CD4-positive, alpha-beta T cell treated with Interleukin-21 for 1 hour (primary cell): ENCODE measurements around the gene NDST1.

Experiments
- DNase-seq: peaks from one replicate; pipeline ENCODE4 v3.0.0-alpha.2; 2020

Gene NDST1

DNA sequence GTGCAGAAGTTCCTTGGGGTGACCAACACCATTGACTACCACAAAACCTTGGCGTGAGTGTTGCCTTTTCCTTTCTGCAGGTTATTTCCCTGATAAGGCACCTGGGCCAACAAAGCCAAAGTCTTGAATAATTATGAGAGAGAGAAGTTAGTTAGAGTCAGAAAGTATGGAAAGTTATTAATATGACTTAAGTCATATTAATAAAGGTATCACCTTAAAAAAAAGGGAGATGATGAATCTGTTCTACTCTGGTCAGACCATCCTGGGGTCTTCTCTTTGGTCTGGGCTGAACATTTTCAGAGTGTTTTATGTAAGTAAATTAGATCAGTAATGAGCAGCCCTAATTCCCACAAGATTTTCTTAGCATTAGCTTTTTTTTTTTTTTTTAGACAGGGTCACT is 41.8 kb downstream of the NDST1 start:
- no peak for DNase-seq

DNA sequence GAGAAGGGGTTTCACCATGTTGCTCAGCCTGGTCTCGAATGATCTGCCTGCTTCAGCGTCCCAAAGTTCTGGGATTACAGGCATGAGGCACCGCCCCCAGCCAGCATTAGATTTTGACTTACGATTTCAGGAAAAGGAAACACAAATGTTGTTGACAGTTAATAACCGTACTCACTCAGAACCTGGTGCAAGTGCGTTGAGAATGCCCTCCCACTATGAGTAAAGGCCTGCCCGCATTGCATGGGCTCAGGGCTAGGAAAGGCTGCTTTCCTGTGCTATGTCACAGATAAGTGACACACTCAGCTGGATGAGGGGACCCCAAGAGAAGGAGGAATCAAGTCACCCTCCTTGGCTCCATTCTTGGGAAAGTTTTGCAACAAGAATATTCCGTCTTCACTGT is 42.4 kb downstream of the NDST1 start:
- DNase-seq: no peak

DNA sequence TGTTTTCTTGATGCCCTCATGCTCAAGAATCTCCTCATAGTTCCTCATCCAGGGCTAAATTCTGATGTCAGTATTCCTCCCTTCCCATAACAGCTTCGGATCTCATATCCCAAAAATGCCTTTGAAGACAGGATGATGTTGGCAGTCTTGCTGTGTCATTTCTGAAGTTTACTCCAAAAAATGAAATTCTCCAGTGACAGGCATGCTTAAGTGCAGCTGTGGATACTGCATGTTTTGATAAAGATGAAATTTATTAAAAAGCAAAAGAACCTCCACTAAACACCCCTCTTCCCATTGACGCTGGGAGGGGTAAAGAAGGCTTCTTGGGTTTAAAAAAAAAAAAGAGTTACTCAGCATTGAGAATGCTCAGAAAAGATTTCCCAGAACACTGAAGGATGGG is 43.1 kb downstream of the NDST1 start:
- DNase-seq: no peak

DNA sequence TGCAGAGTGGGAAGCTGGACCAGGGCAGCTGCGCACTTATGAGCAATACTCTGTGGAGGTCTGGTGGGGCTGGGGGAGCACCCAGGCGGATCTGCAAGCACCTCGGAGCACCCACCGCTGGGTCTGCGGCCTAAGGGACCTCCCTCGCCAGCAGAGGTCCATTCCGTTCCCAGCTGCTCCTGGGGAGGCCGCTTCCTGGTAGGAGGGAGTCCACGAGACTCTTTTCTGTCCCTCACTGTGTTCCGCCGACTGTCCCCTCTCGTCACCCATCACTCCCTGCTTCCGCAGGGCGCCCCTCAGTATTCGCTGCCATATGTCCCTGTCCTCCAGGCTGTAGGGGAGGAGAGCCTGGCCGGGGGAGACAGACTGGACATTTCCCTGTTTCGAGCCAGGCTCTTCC is 45.5 kb downstream of the NDST1 start:
- DNase-seq: no peak

DNA sequence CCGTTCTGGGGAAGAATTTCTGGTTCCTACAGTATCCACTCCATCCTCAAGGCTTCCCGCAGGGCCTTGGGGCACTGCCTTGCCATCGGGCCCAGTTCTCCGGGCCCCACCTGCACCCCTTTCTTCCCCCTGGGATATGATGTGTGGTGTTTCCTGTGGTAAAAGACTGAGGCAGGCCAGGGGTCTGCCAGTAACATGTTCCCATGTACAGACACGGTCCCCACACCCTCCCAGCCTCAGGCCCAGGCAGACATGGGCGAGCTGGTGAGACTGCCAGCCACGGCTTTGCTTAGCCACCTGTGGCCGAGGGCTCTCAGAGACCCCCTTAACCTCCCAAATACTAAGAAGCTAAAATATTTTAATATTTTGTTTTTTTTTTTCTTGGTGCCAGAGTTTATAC is 46.0 kb downstream of the NDST1 start:
- DNase-seq: no peak

DNA sequence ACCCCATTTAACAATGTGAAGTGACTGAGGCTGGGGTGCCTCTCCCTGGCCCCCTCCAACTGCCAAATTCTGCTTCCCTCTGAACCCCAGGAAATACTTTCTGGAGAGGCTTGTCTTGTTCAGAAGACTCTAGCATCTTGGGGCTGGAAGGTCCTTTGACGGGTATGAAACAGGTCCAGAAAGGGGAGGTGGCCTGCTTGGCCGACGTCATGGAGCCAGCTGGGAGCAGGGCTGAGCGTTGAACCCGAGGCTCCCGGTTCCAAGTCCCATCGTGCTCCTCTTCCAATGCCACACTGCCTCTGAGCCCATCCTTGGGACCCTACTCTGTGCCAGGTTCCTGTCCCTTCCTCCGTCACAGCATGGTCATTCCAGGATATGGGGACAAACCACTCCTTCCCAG is 46.9 kb downstream of the NDST1 start:
- no peak for DNase-seq

DNA sequence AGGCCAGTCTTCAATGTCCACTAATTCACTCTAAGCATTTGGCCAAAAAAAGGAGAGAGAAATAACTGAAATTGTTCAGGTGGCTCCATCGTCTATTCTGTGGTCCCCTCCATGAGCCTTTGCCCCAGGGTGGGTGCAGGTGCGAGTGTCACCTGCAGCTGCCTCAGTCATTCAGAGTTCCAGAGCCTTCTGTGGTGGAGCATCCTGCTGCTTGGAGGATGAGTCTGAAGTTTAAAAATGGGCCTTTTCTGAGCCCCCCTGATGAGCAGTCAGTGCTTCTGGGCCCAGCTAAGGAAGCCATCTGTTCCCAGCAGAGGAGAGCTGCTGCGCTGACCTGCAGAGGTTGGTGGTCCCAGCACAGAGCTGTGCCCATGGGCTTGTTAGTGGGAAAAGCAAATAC is 48.2 kb downstream of the NDST1 start:
- no peak for DNase-seq

DNA sequence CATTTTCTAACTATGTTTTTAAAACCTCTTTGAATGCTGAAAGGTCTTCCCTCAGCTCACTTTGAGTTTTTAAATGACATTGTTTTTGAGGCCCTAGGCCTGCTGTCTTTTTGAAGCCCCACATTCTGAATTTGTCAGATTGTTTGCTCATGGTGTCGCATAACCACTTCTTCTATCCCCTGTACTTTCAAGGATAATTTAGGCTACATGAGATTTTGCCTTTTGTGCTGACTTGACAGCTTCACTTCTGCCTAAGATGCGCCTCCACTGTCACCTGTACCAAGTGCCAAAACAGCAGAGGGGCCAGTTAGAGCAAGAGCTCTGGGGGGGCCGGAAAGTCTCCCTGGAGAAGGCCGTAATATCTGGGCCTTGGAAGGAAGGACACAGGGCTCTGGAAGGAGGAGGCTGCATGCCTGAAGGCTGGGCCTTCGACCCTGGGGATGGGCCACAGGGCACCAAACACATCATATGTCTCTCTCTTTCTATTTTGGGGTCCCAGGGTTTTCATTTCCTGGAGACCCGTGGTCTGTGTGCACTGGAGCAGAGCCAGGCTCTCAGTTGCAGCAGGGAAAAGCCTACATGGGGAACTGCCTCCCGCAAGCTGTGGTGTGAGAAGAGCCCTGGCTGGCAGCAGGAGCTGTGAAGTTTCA is 49.1 kb downstream of the NDST1 start:
- no peak for DNase-seq

DNA sequence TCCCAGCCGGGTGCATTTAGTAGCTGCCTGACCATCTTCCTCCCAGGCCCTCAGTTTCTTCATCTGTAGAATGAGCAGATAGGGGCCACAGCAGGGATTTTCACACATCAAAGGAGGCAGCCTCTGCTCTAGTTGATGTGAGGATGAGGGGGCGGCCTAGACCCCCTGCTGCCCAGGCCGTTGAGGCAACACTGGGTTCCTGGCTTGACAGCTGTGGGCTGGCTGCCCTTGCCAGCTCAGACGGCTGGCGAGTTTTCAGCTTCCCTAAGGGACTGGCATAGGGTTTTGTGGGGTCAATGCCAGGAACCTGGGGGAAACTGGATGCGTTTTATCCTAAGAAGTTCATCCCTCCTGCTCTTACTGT is 49.6 kb downstream of the NDST1 start:
- DNase-seq: no peak

DNA sequence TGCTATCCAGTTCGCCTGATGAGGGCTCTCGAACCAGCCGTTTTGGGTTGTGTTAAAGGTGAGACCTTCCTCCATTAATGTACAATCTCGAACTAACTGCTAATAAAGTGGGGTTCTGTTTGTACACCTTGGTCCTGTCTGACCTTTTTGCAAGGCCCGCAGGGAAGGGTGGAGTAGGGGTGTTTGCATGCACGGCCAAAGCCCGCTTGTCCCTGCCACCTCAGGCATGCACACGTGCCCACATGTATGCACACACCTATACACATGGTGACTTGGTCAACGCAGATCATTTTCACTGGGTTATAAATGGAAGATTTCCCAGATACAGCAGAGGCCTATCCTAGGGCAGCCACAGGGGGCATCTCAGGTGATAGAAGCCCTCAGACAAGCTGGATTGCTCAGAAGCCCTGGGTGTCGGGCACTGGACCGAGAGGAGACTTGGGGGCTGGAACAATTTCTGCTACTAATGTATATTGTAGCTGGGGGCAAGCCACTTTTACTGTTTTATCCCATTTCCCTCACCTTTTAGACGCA is 50.2 kb downstream of the NDST1 start:
- DNase-seq: no peak

DNA sequence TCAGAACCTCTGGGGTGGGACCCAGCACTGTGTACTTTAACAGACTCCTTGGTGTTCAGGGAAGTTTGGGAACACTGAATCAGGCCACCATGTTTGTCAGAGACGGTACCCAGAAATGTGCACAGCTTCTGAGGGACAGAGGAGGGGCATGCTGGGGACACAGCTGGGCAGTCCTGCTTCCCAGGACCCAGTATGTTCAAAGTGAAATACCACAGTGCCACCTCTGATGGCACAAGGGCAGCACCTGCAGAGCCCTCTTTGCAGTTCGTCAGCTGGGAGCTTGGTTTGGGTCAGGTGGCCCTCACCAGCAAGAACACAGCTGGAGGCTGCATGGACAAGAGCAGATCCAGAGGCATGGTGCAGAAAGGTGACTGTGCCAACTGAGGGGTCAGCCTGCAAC is 51.2 kb downstream of the NDST1 start:
- no peak for DNase-seq

DNA sequence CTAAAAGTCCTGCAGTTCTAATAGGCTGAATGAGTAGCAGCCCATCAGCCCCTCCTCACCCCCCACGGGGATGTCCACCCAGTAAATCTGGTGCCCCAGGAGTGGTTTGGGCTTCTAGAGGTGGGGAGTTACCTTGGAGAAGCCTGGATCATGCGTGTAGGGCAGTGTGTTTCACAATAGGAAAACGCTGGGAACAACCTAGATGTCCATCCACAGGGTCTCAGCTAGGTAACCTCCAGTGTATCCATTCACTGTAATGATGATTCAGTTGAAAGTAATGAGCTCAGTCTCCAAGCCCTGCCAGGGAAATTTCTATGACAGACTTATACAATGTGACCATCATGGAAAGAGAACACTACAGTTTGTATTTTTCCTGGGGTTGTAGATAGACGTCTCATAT is 51.8 kb downstream of the NDST1 start:
- DNase-seq: no peak

DNA sequence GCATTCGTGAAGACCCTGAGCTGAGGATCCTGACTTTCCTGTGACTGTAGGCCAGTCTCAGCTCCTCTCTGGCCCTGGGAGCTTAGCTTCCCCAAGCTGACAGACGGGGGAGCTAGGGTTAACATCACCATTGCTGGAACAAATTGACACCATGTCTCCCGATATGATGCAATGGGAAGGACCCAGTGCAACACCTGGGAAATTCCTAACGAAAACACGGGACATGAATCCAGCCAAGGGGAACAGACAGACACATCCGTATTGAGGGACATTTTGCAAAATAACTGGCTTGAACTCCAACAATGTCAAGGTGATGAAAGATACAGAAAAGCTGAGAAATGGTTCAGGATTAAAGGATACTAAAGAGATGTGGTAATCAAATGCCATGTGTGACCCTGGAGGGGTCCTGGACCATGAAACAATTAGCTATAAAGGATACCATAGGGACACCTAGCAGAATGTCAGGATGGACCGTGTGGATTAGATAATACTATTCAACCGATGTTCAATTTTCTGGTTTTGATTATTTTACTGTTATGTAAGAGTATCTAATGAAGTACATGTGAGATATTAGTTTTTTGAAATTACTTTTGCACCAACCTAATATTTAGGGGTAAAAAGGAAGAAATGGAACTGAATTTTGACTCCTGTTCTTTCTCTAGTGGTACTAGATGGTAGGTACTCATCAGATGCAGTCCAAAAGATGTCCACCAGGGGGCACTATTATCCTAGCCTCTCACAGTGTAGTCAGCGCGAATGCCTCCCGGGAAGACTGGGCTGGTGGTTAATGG is 52.7 kb downstream of the NDST1 start:
- peak; percentile 84 for DNase-seq

DNA sequence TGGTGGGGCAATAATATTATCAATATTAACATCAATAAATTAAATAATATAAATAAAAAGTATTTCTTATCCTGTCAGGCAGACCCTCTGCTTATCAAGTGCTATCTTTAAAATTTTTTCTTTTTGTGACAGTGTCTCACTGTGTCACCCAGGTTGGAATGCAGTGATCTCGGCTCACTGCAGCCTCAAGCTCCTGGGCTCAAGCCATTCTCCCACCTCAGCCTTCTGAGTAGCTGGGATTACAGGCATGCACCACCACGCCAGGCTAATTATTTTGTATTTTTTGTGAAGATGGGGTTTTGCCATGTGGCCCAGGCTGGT is 53.2 kb downstream of the NDST1 start:
- DNase-seq: no peak

DNA sequence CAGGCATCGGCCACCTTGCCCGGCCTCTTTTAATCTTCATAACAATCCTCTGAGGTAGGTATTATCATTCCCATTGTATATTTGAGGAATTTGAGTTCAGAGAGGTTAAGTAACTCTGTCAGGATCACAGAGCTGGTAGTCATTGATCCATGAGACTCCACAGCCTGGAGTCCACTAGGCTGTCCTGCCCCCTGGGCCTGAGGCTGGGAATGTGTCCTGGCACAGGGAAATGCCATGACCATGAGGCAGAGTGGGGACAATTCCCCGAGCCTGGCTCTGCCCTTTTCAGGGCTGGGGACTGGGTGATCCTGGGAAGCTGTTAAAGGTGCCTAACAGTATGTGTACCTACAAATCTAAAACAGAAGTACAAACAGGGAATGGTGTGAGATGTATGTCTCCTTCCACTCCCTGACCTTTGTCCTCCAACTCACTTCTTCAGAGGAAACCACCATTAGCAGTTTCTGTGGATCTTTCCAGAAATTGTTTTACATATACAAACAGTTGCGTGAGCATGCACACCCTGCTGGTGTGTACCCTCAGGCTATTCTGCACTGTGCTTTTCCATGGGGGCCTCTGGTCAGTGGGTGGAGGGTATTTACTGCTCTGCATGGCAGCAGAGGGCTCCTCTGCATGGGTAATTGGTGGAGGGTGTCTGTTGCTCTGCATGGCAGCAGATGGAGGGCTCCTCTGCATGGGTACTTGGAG is 53.8 kb downstream of the NDST1 start:
- DNase-seq: no peak

DNA sequence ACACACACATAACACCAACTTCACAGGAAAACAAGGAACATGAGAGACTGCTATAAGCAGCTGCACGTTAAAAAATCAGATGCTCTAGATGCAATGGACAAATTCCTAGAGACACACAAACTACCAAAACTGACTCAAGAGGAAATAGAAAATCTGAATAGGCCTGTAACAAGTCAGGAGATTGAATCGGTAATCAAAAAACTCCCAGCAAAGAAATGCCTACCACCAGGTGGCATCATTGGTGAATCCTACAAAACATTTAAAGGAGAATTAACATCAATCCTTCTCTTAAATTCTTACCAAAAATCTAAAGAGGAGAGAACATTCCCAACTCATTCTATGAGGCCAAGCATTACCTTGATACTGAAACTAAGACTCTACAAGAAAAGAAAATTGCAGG is 54.9 kb downstream of the NDST1 start:
- DNase-seq: peak; percentile 32

DNA sequence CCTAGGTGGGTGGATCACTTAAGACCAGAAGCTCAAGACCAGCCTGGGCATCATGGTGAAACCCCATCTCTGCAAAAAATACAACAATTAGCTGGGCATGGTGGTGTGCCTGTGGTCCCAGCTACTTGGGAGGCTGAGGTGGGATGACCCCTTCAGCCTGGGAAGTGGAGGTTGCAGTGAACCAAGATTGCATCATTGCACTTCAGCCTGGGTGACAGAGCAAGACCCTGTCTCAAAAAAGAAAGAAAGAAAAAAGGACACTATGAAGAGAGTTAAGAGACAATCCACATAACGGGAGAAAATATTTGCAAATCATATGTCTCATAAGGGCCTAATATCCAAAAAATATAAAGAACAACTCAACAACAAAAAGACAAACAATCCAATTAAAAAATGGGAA is 57.9 kb downstream of the NDST1 start:
- no peak for DNase-seq

DNA sequence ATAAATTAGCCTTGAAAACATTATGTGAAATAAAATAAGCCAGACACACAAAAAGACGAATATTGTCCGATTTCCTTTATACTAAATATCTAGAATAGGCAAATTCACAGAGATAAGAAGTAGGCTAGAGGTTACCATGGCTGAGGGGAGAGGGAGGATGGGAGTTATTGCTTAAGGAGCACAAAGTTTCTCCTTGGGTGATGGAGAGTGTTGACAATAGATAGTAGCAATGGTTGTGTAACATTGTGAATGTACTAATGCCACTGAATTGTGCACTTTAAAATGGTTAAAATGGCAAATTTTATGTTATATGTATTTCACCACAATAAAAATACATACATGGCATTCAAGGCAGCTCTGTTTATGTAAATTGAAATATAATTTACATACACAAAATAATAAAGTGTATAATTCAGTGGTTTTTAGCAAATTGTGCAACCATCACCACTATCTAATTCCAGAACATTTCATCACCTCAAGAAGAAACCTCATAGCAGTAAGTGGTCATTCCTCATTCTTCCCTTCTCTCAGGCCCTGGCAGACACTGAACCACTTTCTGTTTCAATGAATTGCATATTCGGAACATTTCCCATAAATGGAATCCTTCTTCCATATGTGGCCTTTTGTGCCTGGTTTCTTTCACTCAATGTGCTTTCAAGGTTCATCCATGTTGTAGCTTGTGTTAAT is 59.2 kb downstream of the NDST1 start:
- no peak for DNase-seq

DNA sequence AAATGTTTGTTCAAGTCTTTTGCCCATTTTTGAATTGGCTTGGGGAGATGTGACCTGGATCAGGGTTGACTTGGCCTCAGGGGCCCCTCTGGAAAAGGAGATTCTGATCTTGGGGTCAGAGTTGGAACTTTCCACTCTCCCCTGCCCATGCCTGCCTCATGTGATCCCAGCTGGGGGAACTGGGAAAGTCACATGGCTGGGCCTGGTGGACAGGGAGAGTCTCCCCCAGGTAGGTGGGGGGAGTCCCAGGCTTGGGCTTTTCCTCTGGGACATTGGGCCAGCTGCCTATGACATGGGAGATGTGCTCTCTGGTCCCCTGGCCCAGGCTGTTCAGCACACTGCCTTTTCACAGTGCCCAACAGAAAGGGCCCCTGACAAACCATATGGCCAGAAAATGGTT is 60.7 kb downstream of the NDST1 start:
- no peak for DNase-seq

DNA sequence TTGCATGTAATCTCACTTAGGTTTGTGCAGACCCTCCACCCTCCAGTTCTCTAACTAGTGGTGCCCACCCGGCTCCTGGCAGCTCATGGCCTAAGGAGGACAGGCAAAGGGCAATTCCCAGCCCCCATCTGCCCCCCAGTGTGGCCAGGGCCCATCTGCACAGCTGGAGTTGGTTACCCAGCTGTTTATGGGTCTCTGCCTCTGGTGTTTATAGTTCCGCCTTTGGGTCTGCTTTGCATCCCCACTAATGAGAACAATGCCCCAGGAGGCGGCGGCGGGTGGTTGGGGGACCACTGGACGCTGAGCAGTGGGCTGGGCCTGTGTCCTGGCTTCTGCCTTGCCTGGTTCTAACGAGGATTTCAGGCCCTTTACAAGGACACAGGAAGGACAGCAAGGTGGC is 62.4 kb downstream of the NDST1 start:
- DNase-seq: no peak

DNA sequence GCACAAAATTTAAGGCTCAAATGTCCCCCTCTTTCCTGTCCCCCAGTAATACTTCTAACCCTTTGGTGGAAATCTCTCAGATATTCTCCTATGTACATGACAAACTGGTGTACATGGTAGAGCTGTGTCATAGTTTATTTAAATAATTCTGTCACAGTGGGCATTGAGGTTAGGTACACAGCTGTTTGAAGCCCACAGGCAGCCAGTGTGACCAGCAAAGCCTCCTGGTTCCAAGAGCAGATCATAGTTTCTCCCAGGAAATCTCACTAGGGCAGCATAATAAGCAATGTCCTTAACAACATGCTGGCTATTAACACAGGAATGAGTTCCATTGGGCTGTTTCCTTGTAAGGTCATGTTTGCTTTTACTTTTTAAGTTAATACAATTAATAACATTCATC is 63.9 kb downstream of the NDST1 start:
- no peak for DNase-seq

DNA sequence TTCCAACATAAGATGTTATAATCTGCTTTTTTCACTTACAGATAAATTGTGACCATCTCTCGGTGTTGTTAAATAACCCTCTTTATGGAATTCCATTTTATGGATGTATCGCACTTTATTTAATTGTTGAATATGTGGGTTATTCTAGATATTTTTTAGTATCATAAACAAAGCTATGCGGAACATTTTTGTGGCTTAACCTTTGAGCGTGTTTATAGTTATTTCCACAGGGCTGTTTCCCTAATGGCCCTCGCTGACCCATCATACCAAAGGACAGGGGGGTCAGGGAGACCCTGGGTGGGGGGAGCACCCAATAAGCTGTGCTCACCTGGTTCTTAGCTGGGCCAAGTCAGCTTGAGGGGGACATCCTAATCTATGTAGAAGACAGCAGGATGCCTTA is 65.3 kb downstream of the NDST1 start:
- no peak for DNase-seq
